LHCN-M2 (cell line): ENCODE results near the gene POLA2. TPM values are rescaled to one million over a fixed set of nuclear protein-coding genes. Genes with fewer than 3 reads are reported as not detected.

Source experiments
- DNase-seq: peaks from one replicate; pipeline ENCODE4 v3.0.0-alpha.2; 2012; ENCODE audit warnings: low read depth
- total RNA-seq: library from RNA; depleted of rRNA; stranded (reverse); fragments of >200 nt; gene quantifications from 2 replicates; pipeline ENCODE4 v1.2.3, GENCODE V29; 2014; rRNA removed

POLA2 gene
- total RNA-seq, 1 experiment from 2014 or later: 33.4 TPM

GRCh38 chr11:65334696-65335295 lies 73.0 kb downstream of the POLA2 start:
- DNase-seq: no peak

DNA sequence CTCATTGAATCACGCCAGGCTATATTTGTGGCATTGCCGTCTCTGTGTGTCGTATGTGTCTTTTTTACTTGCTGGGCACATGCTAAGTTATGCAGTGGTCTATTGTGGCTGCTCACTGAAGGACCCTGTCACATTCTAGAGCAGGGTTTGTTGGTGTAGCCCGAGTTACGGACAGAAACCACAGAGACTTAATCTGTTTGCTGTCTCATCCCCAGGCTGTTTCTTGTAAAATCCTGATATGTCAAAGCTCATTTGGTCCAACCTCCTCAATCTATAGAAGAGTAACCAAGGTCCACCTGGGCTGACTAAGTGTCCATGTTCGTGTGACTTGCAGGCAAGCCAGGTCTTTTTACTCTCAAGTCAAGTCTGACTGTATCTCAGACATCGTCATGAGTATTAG lies 76.9 kb downstream of the POLA2 start:
- DNase-seq: no peak

DNA sequence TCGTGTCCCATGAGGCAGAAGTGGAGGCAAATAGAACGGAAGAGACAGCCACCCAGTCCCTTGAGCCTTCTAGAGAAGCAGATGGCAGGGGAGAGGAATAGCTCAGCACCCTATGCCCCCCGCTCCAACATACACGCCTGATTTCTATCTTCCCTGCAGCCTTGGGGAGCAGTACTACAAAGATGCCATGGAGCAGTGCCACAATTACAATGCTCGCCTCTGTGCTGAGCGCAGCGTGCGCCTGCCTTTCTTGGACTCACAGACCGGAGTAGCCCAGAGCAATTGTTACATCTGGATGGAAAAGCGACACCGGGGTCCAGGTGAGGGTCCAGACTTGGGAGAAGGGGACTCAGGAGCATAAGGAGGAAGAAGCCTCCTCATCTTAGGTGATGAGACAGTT lies 78.5 kb downstream of the POLA2 start:
- no peak for DNase-seq

DNA sequence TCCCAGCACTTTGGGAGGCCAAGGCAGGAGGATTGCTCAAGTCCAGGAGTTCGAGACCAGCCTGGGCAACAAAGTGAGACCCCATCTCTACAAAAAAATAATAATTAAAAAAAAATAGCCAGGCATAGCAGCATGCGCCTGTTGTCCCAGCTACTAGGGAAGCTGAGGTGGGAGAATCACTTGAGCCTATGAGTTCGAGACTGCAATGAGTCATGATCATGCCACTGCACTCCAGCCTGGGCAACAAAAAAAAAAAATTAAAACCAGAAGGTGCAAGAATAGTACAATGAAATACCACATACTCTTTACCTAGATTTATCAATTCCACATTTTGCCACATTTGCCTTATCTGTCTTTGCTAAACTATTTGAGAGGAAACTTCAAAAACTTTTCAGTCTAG lies 80.1 kb downstream of the POLA2 start:
- no peak for DNase-seq

Other genes with a start within 250 kb of the POLA2 start
- gene ARL2, start 247.8 kb upstream of the POLA2 start, total RNA-seq: 102 and 115 TPM in 2 replicates
- 15.2 and 16.0 TPM in 2 replicates for gene SNX15, start 234.5 kb upstream of the POLA2 start, total RNA-seq
- gene SAC3D1, start 220.8 kb upstream of the POLA2 start, total RNA-seq: 21.7 and 23.5 TPM in 2 replicates
- not detected in 2 replicates for gene NAALADL1, start 203.4 kb upstream of the POLA2 start, total RNA-seq
- gene CDCA5, start 177.9 kb upstream of the POLA2 start, total RNA-seq: 48.0 and 62.1 TPM in 2 replicates
- gene ZFPL1, start 177.7 kb upstream of the POLA2 start, total RNA-seq: 55.7 and 59.9 TPM in 2 replicates
- 111 and 174 TPM in 2 replicates for gene VPS51, start 165.7 kb upstream of the POLA2 start, total RNA-seq
- gene TM7SF2, start 150.1 kb upstream of the POLA2 start, total RNA-seq: 0.96 and 3.3 TPM in 2 replicates
- 13.7 and 20.9 TPM in 2 replicates for gene ZNHIT2, start 144.3 kb upstream of the POLA2 start, total RNA-seq
- 246 and 445 TPM in 2 replicates for gene FAU, start 139.8 kb upstream of the POLA2 start, total RNA-seq
- gene MRPL49, start 139.6 kb upstream of the POLA2 start, total RNA-seq: 58.5 and 68.3 TPM in 2 replicates
- gene SYVN1, start 127.4 kb upstream of the POLA2 start, total RNA-seq: 14.6 and 18.3 TPM in 2 replicates
- gene SPDYC, start 91.7 kb upstream of the POLA2 start, total RNA-seq: not detected in 2 replicates
- 125 and 141 TPM in 2 replicates for gene CAPN1, start 80.0 kb upstream of the POLA2 start, total RNA-seq
- 10.2 and 20.5 TPM in 2 replicates for gene CDC42EP2, start 52.9 kb downstream of the POLA2 start, total RNA-seq
- 32.1 and 41.6 TPM in 2 replicates for gene DPF2, start 71.9 kb downstream of the POLA2 start, total RNA-seq
- gene TIGD3, start 92.8 kb downstream of the POLA2 start, total RNA-seq: 0.26 and 0.29 TPM in 2 replicates
- 1.4 and 2.3 TPM in 2 replicates for gene SLC25A45, start 120.7 kb downstream of the POLA2 start, total RNA-seq
- 40.7 and 58.7 TPM in 2 replicates for gene FRMD8, start 124.7 kb downstream of the POLA2 start, total RNA-seq
- 29.4 and 37.8 TPM in 2 replicates for gene NEAT1, start 160.8 kb downstream of the POLA2 start, total RNA-seq
- 1,575 and 2,461 TPM in 2 replicates for gene MALAT1, start 237.1 kb downstream of the POLA2 start, total RNA-seq